Measurements from ENCODE around the gene GFI1B. TPM values are rescaled to one million over a fixed set of nuclear protein-coding genes. Genes with fewer than 3 reads are reported as not detected.
"Not testable (repeated sequence)": the region's sequence is repeated elsewhere in the genome, so short reads cannot be mapped to it uniquely, and the experiment has no call there.

GFI1B gene
- polyA plus RNA-seq, 1 experiment = not detected

DNA sequence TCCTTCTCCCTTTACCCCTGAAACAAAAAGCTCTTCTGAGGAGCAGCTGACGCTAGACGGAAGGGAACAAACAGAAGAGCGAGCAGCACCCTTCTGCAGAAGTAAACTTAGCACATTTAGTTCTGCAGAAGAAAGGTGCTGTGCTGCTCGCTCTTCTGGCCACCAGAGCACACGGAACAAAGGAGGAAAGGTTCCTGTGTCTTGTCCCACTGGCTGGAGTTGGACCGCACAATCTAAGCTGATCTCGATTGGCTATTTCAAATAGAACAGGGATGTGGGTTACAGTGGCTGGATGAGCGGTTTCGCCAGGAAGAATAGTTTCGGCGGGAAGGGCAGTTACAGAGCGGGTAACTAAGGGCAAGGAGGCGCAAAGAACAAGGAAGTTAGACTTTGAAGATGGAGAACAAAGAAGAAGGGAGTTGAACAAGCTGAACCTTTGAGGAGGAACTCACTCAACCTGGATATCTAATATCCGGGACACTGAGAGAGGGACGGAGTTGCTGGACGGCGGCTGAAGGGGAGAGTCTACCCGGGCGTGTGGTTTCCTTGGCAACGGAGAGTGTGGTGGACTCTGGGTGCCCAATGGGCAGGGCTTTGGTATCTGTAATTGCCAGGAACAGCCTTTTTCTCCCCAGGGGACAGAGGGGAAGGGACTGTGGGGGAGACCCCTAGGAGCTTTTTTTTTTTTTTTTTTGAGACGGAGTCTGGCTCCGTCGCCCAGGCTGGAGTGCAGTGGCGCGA, 59.5 kb downstream of the GFI1B start:
- Histone ChIP-seq H3K27me3 (ENCODE audit: control insufficient read depth, insufficient read depth, low read length) (no peaks in the 10 kb centered on the region), H3K4me3 (ENCODE audit: low read depth, low read length) (no peak overlapping the region), H3K36me3 (ENCODE audit: control insufficient read depth, insufficient read depth, low read length) (peaks cover 10% of the 10 kb centered on the region)
- TF ChIP-seq, protein P1, sequence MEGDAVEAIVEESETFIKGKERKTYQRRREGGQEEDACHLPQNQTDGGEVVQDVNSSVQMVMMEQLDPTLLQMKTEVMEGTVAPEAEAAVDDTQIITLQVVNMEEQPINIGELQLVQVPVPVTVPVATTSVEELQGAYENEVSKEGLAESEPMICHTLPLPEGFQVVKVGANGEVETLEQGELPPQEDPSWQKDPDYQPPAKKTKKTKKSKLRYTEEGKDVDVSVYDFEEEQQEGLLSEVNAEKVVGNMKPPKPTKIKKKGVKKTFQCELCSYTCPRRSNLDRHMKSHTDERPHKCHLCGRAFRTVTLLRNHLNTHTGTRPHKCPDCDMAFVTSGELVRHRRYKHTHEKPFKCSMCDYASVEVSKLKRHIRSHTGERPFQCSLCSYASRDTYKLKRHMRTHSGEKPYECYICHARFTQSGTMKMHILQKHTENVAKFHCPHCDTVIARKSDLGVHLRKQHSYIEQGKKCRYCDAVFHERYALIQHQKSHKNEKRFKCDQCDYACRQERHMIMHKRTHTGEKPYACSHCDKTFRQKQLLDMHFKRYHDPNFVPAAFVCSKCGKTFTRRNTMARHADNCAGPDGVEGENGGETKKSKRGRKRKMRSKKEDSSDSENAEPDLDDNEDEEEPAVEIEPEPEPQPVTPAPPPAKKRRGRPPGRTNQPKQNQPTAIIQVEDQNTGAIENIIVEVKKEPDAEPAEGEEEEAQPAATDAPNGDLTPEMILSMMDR (IDR thresholded peaks at IDR 0.05; ENCODE audit: insufficient read depth, low read depth, low read length) = no peak
- ChIA-PET CTCF (interaction anchor here (2.3 to 7.5 kb wide), 2 partner anchors 64 to 108 kb away, joined by 7 to 92 read pairs; no protein-coding TSS in a partner anchor), POLR2A (no interaction called here)
- no peak for DNase-seq (ENCODE audit: low read depth)

DNA sequence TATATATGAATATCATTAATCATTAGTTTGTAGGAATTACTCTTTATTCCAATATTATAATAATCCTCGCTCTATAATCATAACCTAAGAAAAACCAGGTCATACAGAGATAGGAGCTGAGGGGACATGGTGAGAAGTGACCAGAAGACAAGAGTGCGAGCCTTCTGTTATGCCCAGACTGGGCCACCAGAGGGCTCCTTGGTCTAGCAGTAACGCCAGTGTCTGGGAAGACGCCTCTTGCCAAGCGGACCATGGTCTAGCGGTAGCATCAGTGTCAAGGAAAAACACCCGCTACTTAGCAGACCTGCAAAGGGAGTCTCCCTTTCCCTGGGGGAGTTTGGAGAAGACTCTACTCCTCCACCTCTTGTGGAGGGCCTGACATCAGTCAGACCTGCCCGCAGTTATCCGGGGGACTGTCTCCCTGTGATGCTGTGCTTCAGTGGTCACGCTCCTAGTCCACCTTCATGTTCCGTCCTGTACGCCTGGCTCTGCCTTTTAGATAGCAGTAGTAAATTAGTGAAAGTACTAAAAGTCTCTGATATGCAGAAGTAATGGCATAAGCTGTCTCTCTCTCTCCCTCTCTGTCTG, 62.5 kb downstream of the GFI1B start:
- DNase-seq (ENCODE audit: low read depth); POLR2A ChIA-PET; H3K4me3 ChIP-seq (ENCODE audit: low read depth, low read length); H3K27me3 ChIP-seq (ENCODE audit: control insufficient read depth, insufficient read depth, low read length): not testable (repeated sequence)
- H3K36me3 ChIP-seq (ENCODE audit: control insufficient read depth, insufficient read depth, low read length) = peaks cover 25% of the 10 kb centered on the region
- CTCF ChIA-PET = interaction anchor here (0.8 to 7.5 kb wide), 13 partner anchors 8 to 146 kb away, joined by 3 to 92 read pairs (median 4); partner anchors contain the start of gene GTF3C5
- TF ChIP-seq, protein P1 (IDR thresholded peaks at IDR 0.05; ENCODE audit: insufficient read depth, low read depth, low read length) = peak; percentile 67

Small RNA genes lying within 50 kb of the gene (small RNA-seq; reads per million reads assigned to genes)
- gene AL593851.1 (ENCODE audit: insufficient read length, low read depth, low replicate concordance) (not detected), gene MIR548AW (ENCODE audit: insufficient read length, low read depth, low replicate concordance) (0.84 reads per million), gene RNU7-21P (ENCODE audit: insufficient read length, low read depth, low replicate concordance) (not detected)

Other genes starting within 250 kb of the GFI1B start
- gene AK8, start 100.4 kb upstream of the GFI1B start, polyA plus RNA-seq (2011; rRNA removed) = 0.29 and 0.53 TPM in 2 replicates
- gene SPACA9, start 99.8 kb upstream of the GFI1B start, polyA plus RNA-seq (2011; rRNA removed) = 3.4 and 5.1 TPM in 2 replicates
- 45.2 and 45.6 TPM in 2 replicates for gene TSC1, start 34.1 kb upstream of the GFI1B start, polyA plus RNA-seq (2011; rRNA removed)
- gene GTF3C5, start 52.3 kb downstream of the GFI1B start, polyA plus RNA-seq (2011; rRNA removed) = 36.0 and 47.7 TPM in 2 replicates
- 0.26 and 0.49 TPM in 2 replicates for gene CEL, start 83.3 kb downstream of the GFI1B start, polyA plus RNA-seq (2011; rRNA removed)
- 18.0 and 25.1 TPM in 2 replicates for gene RALGDS, start 142.5 kb downstream of the GFI1B start, polyA plus RNA-seq (2011; rRNA removed)
- 5.0 and 10.3 TPM in 2 replicates for gene GBGT1, start 185.2 kb downstream of the GFI1B start, polyA plus RNA-seq (2011; rRNA removed)
- gene OBP2B, start 230.6 kb downstream of the GFI1B start, polyA plus RNA-seq (2011; rRNA removed) = not detected in 2 replicates